ENCODE data around the gene ZNF608. TPM values are rescaled to one million over a fixed set of nuclear protein-coding genes. Genes with fewer than 3 reads are reported as not detected.

ZNF608 gene
- total RNA-seq (ENCODE audit: insufficient read depth, low replicate concordance): 22.6 TPM

- DNase-seq (ENCODE audit: low spot score): peak; percentile 85
Measured at GRCh38 chr5:124745928-124746915, at the start of gene ZNF608. Gene ZNF608 (minus strand): TSS chr5:124746639. CDS start chr5:124744989, 1,650 bp downstream.

- no peak for DNase-seq (ENCODE audit: low spot score)
Measured at GRCh38 chr5:124795829-124796228, 49.4 kb upstream of the ZNF608 start.

- peak; percentile 44 for DNase-seq (ENCODE audit: low spot score)
Measured at GRCh38 chr5:124790895-124791732, 44.7 kb upstream of the ZNF608 start.

- DNase-seq (ENCODE audit: low spot score): peak; percentile 65
Measured at GRCh38 chr5:124790301-124790894, 44.0 kb upstream of the ZNF608 start.

- DNase-seq (ENCODE audit: low spot score): no peak
Measured at GRCh38 chr5:124789104-124789605, 42.7 kb upstream of the ZNF608 start.

GRCh38 chr5:124783794-124784193 is 37.4 kb upstream of the ZNF608 start:
- DNase-seq (ENCODE audit: low spot score): peak; percentile 27

- DNase-seq (ENCODE audit: low spot score): no peak
Measured at GRCh38 chr5:124783285-124783684, 36.8 kb upstream of the ZNF608 start.

GRCh38 chr5:124782262-124782661 is 35.8 kb upstream of the ZNF608 start:
- DNase-seq (ENCODE audit: low spot score): no peak

- DNase-seq (ENCODE audit: low spot score): no peak
Measured at GRCh38 chr5:124780011-124780410, 33.6 kb upstream of the ZNF608 start.

- DNase-seq (ENCODE audit: low spot score): peak; percentile 70
Measured at GRCh38 chr5:124773315-124774311, 27.2 kb upstream of the ZNF608 start.

GRCh38 chr5:124772457-124773200 is 26.2 kb upstream of the ZNF608 start:
- no peak for DNase-seq (ENCODE audit: low spot score)

GRCh38 chr5:124771761-124772160 is 25.3 kb upstream of the ZNF608 start:
- no peak for DNase-seq (ENCODE audit: low spot score)

GRCh38 chr5:124764992-124765611 is 18.7 kb upstream of the ZNF608 start:
- DNase-seq (ENCODE audit: low spot score): no peak

GRCh38 chr5:124764585-124764984 is 18.1 kb upstream of the ZNF608 start:
- no peak for DNase-seq (ENCODE audit: low spot score)

- DNase-seq (ENCODE audit: low spot score): no peak
Measured at GRCh38 chr5:124761010-124761409, 14.6 kb upstream of the ZNF608 start.

GRCh38 chr5:124760608-124761007 is 14.2 kb upstream of the ZNF608 start:
- DNase-seq (ENCODE audit: low spot score): no peak

GRCh38 chr5:124755565-124755964 is 9.1 kb upstream of the ZNF608 start:
- DNase-seq (ENCODE audit: low spot score): peak; percentile 55

GRCh38 chr5:124755041-124755440 is 8.6 kb upstream of the ZNF608 start:
- no peak for DNase-seq (ENCODE audit: low spot score)

Data from umbilical cord (tissue), 2 donors.